Measurements from ENCODE around the gene AMOTL1.
A peak's percentile ranks its signal among the peaks of the same experiment; 100 is the strongest.

AMOTL1 gene

GRCh38 chr11:94734563-94735275 lies 33.4 kb upstream of the AMOTL1 start:
- H3K27ac Mint-ChIP-seq = no peak overlapping the region
- H3K9me3 Mint-ChIP-seq = no peaks in the 10 kb centered on the region
- H3K27me3 Mint-ChIP-seq = peaks cover 6% of the 10 kb centered on the region
- H3K36me3 Mint-ChIP-seq = no peaks in the 10 kb centered on the region
- no peaks in the 10 kb centered on the region for H3K4me1 Mint-ChIP-seq
- no peak overlapping the region for H3K4me3 Mint-ChIP-seq
- ATAC-seq (ENCODE audit: low read depth) = no peak
- no peak for DNase-seq (ENCODE audit: low spot score in 2 of 2)

- H3K36me3 Mint-ChIP-seq = no peaks in the 10 kb centered on the region
- no peak for DNase-seq (ENCODE audit: low spot score in 2 of 2)
- H3K4me3 Mint-ChIP-seq = no peak overlapping the region
- H3K27me3 Mint-ChIP-seq = peaks cover 3% of the 10 kb centered on the region
- peaks cover 2% of the 10 kb centered on the region for H3K4me1 Mint-ChIP-seq
- no peaks in the 10 kb centered on the region for H3K9me3 Mint-ChIP-seq
- no peak overlapping the region for H3K27ac Mint-ChIP-seq
- no peak for ATAC-seq (ENCODE audit: low read depth)
Observed at GRCh38 chr11:94735907-94736306, 32.2 kb upstream of the AMOTL1 start.

GRCh38 chr11:94737171-94737611 lies 31.0 kb upstream of the AMOTL1 start:
- ATAC-seq (ENCODE audit: low read depth) (no peak), DNase-seq (ENCODE audit: low spot score in 2 of 2) (no peak)
- H3K36me3 Mint-ChIP-seq = no peaks in the 10 kb centered on the region
- H3K9me3 Mint-ChIP-seq = no peaks in the 10 kb centered on the region
- peaks cover 3% of the 10 kb centered on the region for H3K4me1 Mint-ChIP-seq
- no peak overlapping the region for H3K27ac Mint-ChIP-seq
- peaks cover 10% of the 10 kb centered on the region for H3K27me3 Mint-ChIP-seq
- no peak overlapping the region for H3K4me3 Mint-ChIP-seq

- Mint-ChIP-seq H3K27ac (no peak overlapping the region), H3K4me1 (peaks cover 3% of the 10 kb centered on the region), H3K9me3 (no peaks in the 10 kb centered on the region), H3K36me3 (no peaks in the 10 kb centered on the region), H3K27me3 (peaks cover 12% of the 10 kb centered on the region), H3K4me3 (no peak overlapping the region)
- DNase-seq (ENCODE audit: low spot score in 2 of 2) = no peak
- ATAC-seq (ENCODE audit: low read depth) = no peak
Observed at GRCh38 chr11:94738746-94739145, 29.4 kb upstream of the AMOTL1 start.

- no peak overlapping the region for H3K4me3 Mint-ChIP-seq
- no peak overlapping the region for H3K27ac Mint-ChIP-seq
- peaks cover 3% of the 10 kb centered on the region for H3K4me1 Mint-ChIP-seq
- ATAC-seq (ENCODE audit: low read depth) (no peak), DNase-seq (ENCODE audit: low spot score in 2 of 2) (no peak)
- H3K27me3 Mint-ChIP-seq = peaks cover 12% of the 10 kb centered on the region
- H3K9me3 Mint-ChIP-seq = no peaks in the 10 kb centered on the region
- H3K36me3 Mint-ChIP-seq = no peaks in the 10 kb centered on the region
Observed at GRCh38 chr11:94739331-94739730, 28.8 kb upstream of the AMOTL1 start.

GRCh38 chr11:94740083-94741021 lies 27.8 kb upstream of the AMOTL1 start:
- no peaks in the 10 kb centered on the region for H3K9me3 Mint-ChIP-seq
- H3K27ac Mint-ChIP-seq = no peak overlapping the region
- peak; percentile 24 for ATAC-seq (ENCODE audit: low read depth)
- peak overlapping the region; percentile 62 for H3K4me3 Mint-ChIP-seq
- no peaks in the 10 kb centered on the region for H3K36me3 Mint-ChIP-seq
- peaks cover 3% of the 10 kb centered on the region for H3K4me1 Mint-ChIP-seq
- DNase-seq (ENCODE audit: low spot score in 2 of 2) = no peak
- peaks cover 12% of the 10 kb centered on the region for H3K27me3 Mint-ChIP-seq

- Mint-ChIP-seq H3K27me3 (peaks cover 10% of the 10 kb centered on the region), H3K36me3 (no peaks in the 10 kb centered on the region), H3K4me3 (peak overlapping the region; percentile 62), H3K9me3 (no peaks in the 10 kb centered on the region), H3K4me1 (peaks cover 3% of the 10 kb centered on the region), H3K27ac (no peak overlapping the region)
- ATAC-seq (ENCODE audit: low read depth) = peak; percentile 29
- peak in 1 of 2 donors; percentile 3 for DNase-seq (ENCODE audit: low spot score in 2 of 2)
Observed at GRCh38 chr11:94741022-94741679, 27.0 kb upstream of the AMOTL1 start.

GRCh38 chr11:94742665-94743064 lies 25.5 kb upstream of the AMOTL1 start:
- no peak for DNase-seq (ENCODE audit: low spot score in 2 of 2)
- Mint-ChIP-seq H3K4me3 (no peak overlapping the region), H3K9me3 (no peaks in the 10 kb centered on the region), H3K36me3 (no peaks in the 10 kb centered on the region), H3K27ac (no peak overlapping the region), H3K27me3 (peaks cover 18% of the 10 kb centered on the region), H3K4me1 (peaks cover 3% of the 10 kb centered on the region)
- ATAC-seq (ENCODE audit: low read depth) = no peak

- no peaks in the 10 kb centered on the region for H3K9me3 Mint-ChIP-seq
- no peaks in the 10 kb centered on the region for H3K36me3 Mint-ChIP-seq
- ATAC-seq (ENCODE audit: low read depth) (no peak), DNase-seq (ENCODE audit: low spot score in 2 of 2) (no peak)
- no peaks in the 10 kb centered on the region for H3K4me1 Mint-ChIP-seq
- no peak overlapping the region for H3K27ac Mint-ChIP-seq
- peaks cover 20% of the 10 kb centered on the region for H3K27me3 Mint-ChIP-seq
- H3K4me3 Mint-ChIP-seq = no peak overlapping the region
Observed at GRCh38 chr11:94746721-94747120, 21.4 kb upstream of the AMOTL1 start.

- no peak for DNase-seq (ENCODE audit: low spot score in 2 of 2)
- Mint-ChIP-seq H3K36me3 (no peaks in the 10 kb centered on the region), H3K4me3 (no peak overlapping the region), H3K27ac (no peak overlapping the region), H3K9me3 (no peaks in the 10 kb centered on the region), H3K4me1 (no peaks in the 10 kb centered on the region), H3K27me3 (peaks cover 20% of the 10 kb centered on the region)
- no peak for ATAC-seq (ENCODE audit: low read depth)
Observed at GRCh38 chr11:94747146-94747545, 21.0 kb upstream of the AMOTL1 start.

- H3K27me3 Mint-ChIP-seq = peaks cover 22% of the 10 kb centered on the region
- H3K9me3 Mint-ChIP-seq = no peaks in the 10 kb centered on the region
- H3K4me3 Mint-ChIP-seq = no peak overlapping the region
- DNase-seq (ENCODE audit: low spot score in 2 of 2) = no peak
- no peak for ATAC-seq (ENCODE audit: low read depth)
- H3K36me3 Mint-ChIP-seq = no peaks in the 10 kb centered on the region
- H3K4me1 Mint-ChIP-seq = no peaks in the 10 kb centered on the region
- no peak overlapping the region for H3K27ac Mint-ChIP-seq
Observed at GRCh38 chr11:94747601-94748041, 20.5 kb upstream of the AMOTL1 start.

- no peaks in the 10 kb centered on the region for H3K4me1 Mint-ChIP-seq
Observed at GRCh38 chr11:94749369-94749768, 18.8 kb upstream of the AMOTL1 start.

GRCh38 chr11:94750319-94751217 lies 17.6 kb upstream of the AMOTL1 start:
- ATAC-seq (ENCODE audit: low read depth) = no peak
- no peak overlapping the region for H3K27ac Mint-ChIP-seq
- H3K36me3 Mint-ChIP-seq = no peaks in the 10 kb centered on the region
- peaks cover 18% of the 10 kb centered on the region for H3K27me3 Mint-ChIP-seq
- H3K4me3 Mint-ChIP-seq = no peak overlapping the region
- DNase-seq (ENCODE audit: low spot score in 2 of 2) = no peak
- H3K4me1 Mint-ChIP-seq = no peaks in the 10 kb centered on the region
- no peaks in the 10 kb centered on the region for H3K9me3 Mint-ChIP-seq

More at GRCh38 chr11:94749369-94749768, 18.8 kb upstream of the AMOTL1 start:
- H3K9me3 Mint-ChIP-seq = no peaks in the 10 kb centered on the region
- ATAC-seq (ENCODE audit: low read depth) = no peak
- no peak overlapping the region for H3K4me3 Mint-ChIP-seq
- DNase-seq (ENCODE audit: low spot score in 2 of 2) = no peak
- peaks cover 18% of the 10 kb centered on the region for H3K27me3 Mint-ChIP-seq
- no peaks in the 10 kb centered on the region for H3K36me3 Mint-ChIP-seq
- H3K27ac Mint-ChIP-seq = no peak overlapping the region

Data from memory B cell (primary cell).